Activated naive CD4-positive, alpha-beta T cell treated with anti-CD3 and anti-CD28 coated beads, Interleukin-2, amount 50 U/mL, for 16 hours (primary cell): ENCODE data around the gene CSN1S1.
"Not testable (repeated sequence)": the region's sequence is repeated elsewhere in the genome, so short reads cannot be mapped to it uniquely, and the experiment has no call there.

Source experiments
- DNase-seq: peaks from one replicate; pipeline ENCODE4 v3.0.0-alpha.2; 2020

The CSN1S1 gene

GRCh38 chr4:69930768-69931167 is at the start of gene CSN1S1:
TSS of gene CSN1S1 (plus strand) at chr4:69931068. CDS start at chr4:69932556, 1,488 bp downstream.
- no peak for DNase-seq

GRCh38 chr4:69881173-69881773 is 49.6 kb upstream of the CSN1S1 start:
- DNase-seq: peak; percentile 13

- no peak for DNase-seq
Measured at GRCh38 chr4:69882150-69882549, 48.7 kb upstream of the CSN1S1 start.

GRCh38 chr4:69888336-69888735 is 42.5 kb upstream of the CSN1S1 start:
- no peak for DNase-seq

GRCh38 chr4:69894186-69894585 is 36.7 kb upstream of the CSN1S1 start:
- DNase-seq: no peak

GRCh38 chr4:69894721-69895120 is 36.1 kb upstream of the CSN1S1 start:
- DNase-seq: no peak

GRCh38 chr4:69896530-69897116 is 34.2 kb upstream of the CSN1S1 start:
- no peak for DNase-seq

- DNase-seq: no peak
Measured at GRCh38 chr4:69907151-69907550, 23.7 kb upstream of the CSN1S1 start.

GRCh38 chr4:69909195-69909594 is 21.7 kb upstream of the CSN1S1 start:
- no peak for DNase-seq

- no peak for DNase-seq
Measured at GRCh38 chr4:69910016-69910782, 20.7 kb upstream of the CSN1S1 start.

- DNase-seq: no peak
Measured at GRCh38 chr4:69920874-69921273, 10.0 kb upstream of the CSN1S1 start.

GRCh38 chr4:69923782-69924410 is 7.0 kb upstream of the CSN1S1 start:
- DNase-seq: not testable (repeated sequence)

- DNase-seq: no peak
Measured at GRCh38 chr4:69934150-69934549, 3.3 kb downstream of the CSN1S1 start.

- no peak for DNase-seq
Measured at GRCh38 chr4:69936566-69936965, 5.7 kb downstream of the CSN1S1 start.

- no peak for DNase-seq
Measured at GRCh38 chr4:69951602-69952001, 20.7 kb downstream of the CSN1S1 start.

GRCh38 chr4:69957209-69957608 is 26.3 kb downstream of the CSN1S1 start:
- no peak for DNase-seq

GRCh38 chr4:69965628-69966027 is 34.8 kb downstream of the CSN1S1 start, which contains the start of gene CSN2:
TSS of gene CSN2 (minus strand) at chr4:69965728. CDS start at chr4:69960995, 4,733 bp downstream.
- no peak for DNase-seq

GRCh38 chr4:69970071-69970470 is 39.2 kb downstream of the CSN1S1 start:
- no peak for DNase-seq

- DNase-seq: no peak
Measured at GRCh38 chr4:69974631-69975030, 43.8 kb downstream of the CSN1S1 start.

- no peak for DNase-seq
Measured at GRCh38 chr4:69977582-69977981, 46.7 kb downstream of the CSN1S1 start.

- no peak for DNase-seq
Measured at GRCh38 chr4:69984030-69984443, 53.2 kb downstream of the CSN1S1 start.

- DNase-seq: no peak
Measured at GRCh38 chr4:69986663-69987062, 55.8 kb downstream of the CSN1S1 start.

- DNase-seq: no peak
Measured at GRCh38 chr4:69991016-69991415, 60.1 kb downstream of the CSN1S1 start.

- no peak for DNase-seq
Measured at GRCh38 chr4:69994782-69995181, 63.9 kb downstream of the CSN1S1 start.
